SU-DHL-6 (cell line): ENCODE measurements around the gene FLT1.

ENCODE experiments used
- H2AFZ ChIP-seq: fragments of 200-600 bp; sonication (generic); 2 replicates; pipeline ENCODE4 v1.6.1; 2014; ENCODE audit warnings: low read depth, mild to moderate bottlenecking, moderate library complexity, mixed read lengths, antibody characterized with exemption, low read length; ENCODE audit not compliant: severe bottlenecking
- H3F3A ChIP-seq: fragments of 200-600 bp; shearing (Covaris generic); 2 replicates; pipeline ENCODE4 v1.6.0; 2016; ENCODE audit warnings: antibody characterized with exemption, mild to moderate bottlenecking; ENCODE audit not compliant: insufficient read depth
- H3K27ac ChIP-seq: fragments of 200-600 bp; sonication (generic); 2 replicates; pipeline ENCODE4 v1.5.1; 2016; ENCODE audit warnings: low read depth, mild to moderate bottlenecking, low read length, moderate library complexity, mixed read lengths
- H3K27me3 ChIP-seq: fragments of 200-600 bp; sonication (generic), shearing (Covaris generic); 2 replicates; pipeline ENCODE4 v1.6.0; 2014; ENCODE audit warnings: mild to moderate bottlenecking, low read length
- H3K36me3 ChIP-seq: fragments of 200-600 bp; sonication (generic); 2 replicates; pipeline ENCODE4 v1.6.1; 2014; ENCODE audit warnings: mild to moderate bottlenecking, low read length, mixed read lengths
- H3K4me2 ChIP-seq: fragments of 300-600, 200-600 bp; shearing (Covaris generic), sonication (generic); 2 replicates; pipeline ENCODE4 v1.6.0; 2014; ENCODE audit warnings: low read length, low read depth, mild to moderate bottlenecking; ENCODE audit not compliant: poor library complexity, severe bottlenecking
- H3K4me3 ChIP-seq: fragments of 200-600 bp; sonication (generic); 2 replicates; pipeline ENCODE4 v1.5.1; 2014; ENCODE audit warnings: antibody characterized with exemption, low read length, mild to moderate bottlenecking, mixed read lengths; ENCODE audit not compliant: insufficient read depth, poor library complexity, severe bottlenecking
- H3K79me2 ChIP-seq: fragments of 200-600 bp; sonication (generic); 2 replicates; pipeline ENCODE4 v1.6.1; 2014; ENCODE audit warnings: mild to moderate bottlenecking, low read length, moderate library complexity; ENCODE audit not compliant: insufficient read depth
- H3K9ac ChIP-seq: fragments of 200-600 bp; sonication (generic); 2 replicates; pipeline ENCODE4 v1.7.0; 2014; ENCODE audit warnings: mild to moderate bottlenecking, low read length
- H3K9me2 ChIP-seq: fragments of 200-600 bp; sonication (generic); replicated peaks from 2 replicates; pipeline ENCODE4 v1.6.1; 2014; ENCODE audit warnings: low read length; ENCODE audit not compliant: insufficient read depth
- H3K9me3 ChIP-seq: fragments of 200-600 bp; sonication (generic); 2 replicates; pipeline ENCODE4 v1.6.1; 2014; ENCODE audit warnings: low read length, mixed read lengths; ENCODE audit not compliant: insufficient read depth
- H4K20me1 ChIP-seq: fragments of 200-600 bp; sonication (generic); 2 replicates; pipeline ENCODE4 v1.6.1; 2014; ENCODE audit warnings: low read depth, mild to moderate bottlenecking, antibody characterized with exemption, low read length, moderate library complexity, mixed read lengths
- CTCF ChIP-seq: fragments of 200-600 bp; sonication (generic); IDR thresholded peaks from one replicate; pipeline ENCODE4 v1.5.1; 2017; ENCODE audit warnings: antibody characterized with exemption, mild to moderate bottlenecking, low read length, moderate library complexity; ENCODE audit not compliant: insufficient read depth, poor library complexity, severe bottlenecking
- EZH2phosphoT487 ChIP-seq: fragments of 200-600 bp; sonication (generic), shearing (Covaris generic); conservative IDR thresholded peaks from 2 replicates; pipeline ENCODE4 v1.6.1; 2018; ENCODE audit warnings: mild to moderate bottlenecking, antibody characterized with exemption, low read length, moderate library complexity, mixed read lengths

The FLT1 gene

DNA sequence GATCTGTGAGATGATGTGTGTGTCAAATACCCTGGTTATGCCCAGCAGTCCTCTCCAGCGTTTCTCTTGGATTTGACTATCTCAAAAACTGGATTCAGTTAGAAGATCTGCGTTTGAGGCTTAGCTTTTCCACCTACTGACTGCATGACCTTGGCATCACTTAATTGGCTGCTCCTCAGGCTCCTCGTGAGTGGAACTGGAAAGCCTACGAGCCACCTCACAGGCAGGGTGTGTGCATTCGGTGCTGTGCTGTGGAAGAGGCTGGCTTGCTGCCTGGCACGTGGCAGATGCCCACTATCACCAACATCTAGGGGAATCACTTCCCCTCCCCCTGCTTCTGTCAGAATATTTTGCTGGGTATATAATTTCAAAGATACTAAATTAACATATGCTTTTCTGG is 25.6 kb downstream of the FLT1 start:
- Histone ChIP-seq H3K9ac (no peak overlapping the region), H3K9me2 (no peaks in the 10 kb centered on the region), H3K4me2 (no peak overlapping the region), H3K9me3 (no peaks in the 10 kb centered on the region), H3K36me3 (no peaks in the 10 kb centered on the region), H3K4me3 (no peak overlapping the region), H3F3A (no peaks in the 10 kb centered on the region), H2AFZ (no peak overlapping the region), H3K27ac (no peak overlapping the region), H3K79me2 (no peaks in the 10 kb centered on the region), H4K20me1 (no peaks in the 10 kb centered on the region), H3K27me3 (no peaks in the 10 kb centered on the region)
- TF ChIP-seq EZH2phosphoT487, result no peak
- TF ChIP-seq CTCF, result no peak

GRCh38 chr13:28468023-28468915 is 26.7 kb downstream of the FLT1 start:
- Histone ChIP-seq H3K4me3 (no peak overlapping the region), H3K27me3 (no peaks in the 10 kb centered on the region), H3K27ac (no peak overlapping the region), H3K9me2 (no peaks in the 10 kb centered on the region), H2AFZ (no peak overlapping the region), H3K79me2 (no peaks in the 10 kb centered on the region), H3F3A (no peaks in the 10 kb centered on the region), H4K20me1 (no peaks in the 10 kb centered on the region), H3K9me3 (no peaks in the 10 kb centered on the region), H3K36me3 (no peaks in the 10 kb centered on the region), H3K4me2 (no peak overlapping the region), H3K9ac (no peak overlapping the region)
- TF ChIP-seq EZH2phosphoT487 (no peak), CTCF (no peak)

DNA sequence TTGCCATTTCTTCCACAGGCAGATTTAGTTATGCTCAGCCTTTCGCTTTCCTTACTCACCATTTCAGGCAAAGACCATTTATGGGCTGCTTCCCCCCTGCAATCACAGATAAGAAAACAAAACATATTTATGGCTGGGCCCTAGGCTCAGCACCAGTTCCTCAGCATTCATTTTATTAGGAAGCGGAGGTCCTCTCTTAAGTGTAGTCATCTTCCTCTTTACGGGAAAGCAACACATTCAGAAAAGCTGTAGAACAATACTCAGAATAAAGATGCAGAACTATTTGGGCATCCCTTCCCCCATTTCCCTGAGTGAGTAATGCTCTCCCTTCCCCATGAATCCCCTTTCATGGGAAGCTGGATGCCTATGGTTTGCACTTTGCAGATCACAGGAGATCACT is 27.9 kb downstream of the FLT1 start:
- Histone ChIP-seq H2AFZ (no peak overlapping the region), H3K4me3 (no peak overlapping the region), H3K36me3 (no peaks in the 10 kb centered on the region), H3K27me3 (no peaks in the 10 kb centered on the region), H3K27ac (no peak overlapping the region), H4K20me1 (no peaks in the 10 kb centered on the region), H3K9me2 (no peaks in the 10 kb centered on the region), H3F3A (no peaks in the 10 kb centered on the region), H3K9me3 (no peaks in the 10 kb centered on the region), H3K9ac (no peak overlapping the region), H3K4me2 (no peak overlapping the region), H3K79me2 (no peaks in the 10 kb centered on the region)
- no peak for TF ChIP-seq EZH2phosphoT487
- TF ChIP-seq CTCF, result no peak
